Measurements from ENCODE around the gene KRT80.

Gene KRT80

DNA sequence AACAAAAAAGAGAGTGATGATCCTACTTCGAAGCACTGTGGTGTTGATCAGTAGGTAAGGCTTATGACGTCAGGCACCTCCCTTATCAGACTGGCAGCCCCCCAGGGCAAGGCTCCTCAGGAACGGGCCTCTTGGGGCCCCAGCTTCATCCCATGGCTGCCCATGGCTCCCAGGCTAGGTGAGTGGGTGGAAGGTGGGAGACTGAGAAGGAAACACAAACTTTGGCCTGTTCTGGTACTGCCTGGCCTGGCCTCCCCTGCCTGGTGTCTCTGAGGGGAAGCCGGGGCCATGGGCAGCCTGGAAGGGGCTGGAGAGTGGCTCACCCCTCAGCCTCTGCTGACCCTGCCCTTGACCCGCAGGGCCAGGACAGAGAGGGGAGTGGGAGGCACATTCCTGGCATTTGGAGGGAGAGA, 38.9 kb downstream of the KRT80 start:
- no peak overlapping the region for H3K4me3 ChIP-seq (replicated peaks; ENCODE audit: low read depth, low read length)
- TF ChIP-seq, protein P1, sequence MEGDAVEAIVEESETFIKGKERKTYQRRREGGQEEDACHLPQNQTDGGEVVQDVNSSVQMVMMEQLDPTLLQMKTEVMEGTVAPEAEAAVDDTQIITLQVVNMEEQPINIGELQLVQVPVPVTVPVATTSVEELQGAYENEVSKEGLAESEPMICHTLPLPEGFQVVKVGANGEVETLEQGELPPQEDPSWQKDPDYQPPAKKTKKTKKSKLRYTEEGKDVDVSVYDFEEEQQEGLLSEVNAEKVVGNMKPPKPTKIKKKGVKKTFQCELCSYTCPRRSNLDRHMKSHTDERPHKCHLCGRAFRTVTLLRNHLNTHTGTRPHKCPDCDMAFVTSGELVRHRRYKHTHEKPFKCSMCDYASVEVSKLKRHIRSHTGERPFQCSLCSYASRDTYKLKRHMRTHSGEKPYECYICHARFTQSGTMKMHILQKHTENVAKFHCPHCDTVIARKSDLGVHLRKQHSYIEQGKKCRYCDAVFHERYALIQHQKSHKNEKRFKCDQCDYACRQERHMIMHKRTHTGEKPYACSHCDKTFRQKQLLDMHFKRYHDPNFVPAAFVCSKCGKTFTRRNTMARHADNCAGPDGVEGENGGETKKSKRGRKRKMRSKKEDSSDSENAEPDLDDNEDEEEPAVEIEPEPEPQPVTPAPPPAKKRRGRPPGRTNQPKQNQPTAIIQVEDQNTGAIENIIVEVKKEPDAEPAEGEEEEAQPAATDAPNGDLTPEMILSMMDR (IDR thresholded peaks at IDR 0.05; ENCODE audit: low read length, missing control alignments): no peak
- DNase-seq (ENCODE audit: low read depth): no peak

DNA sequence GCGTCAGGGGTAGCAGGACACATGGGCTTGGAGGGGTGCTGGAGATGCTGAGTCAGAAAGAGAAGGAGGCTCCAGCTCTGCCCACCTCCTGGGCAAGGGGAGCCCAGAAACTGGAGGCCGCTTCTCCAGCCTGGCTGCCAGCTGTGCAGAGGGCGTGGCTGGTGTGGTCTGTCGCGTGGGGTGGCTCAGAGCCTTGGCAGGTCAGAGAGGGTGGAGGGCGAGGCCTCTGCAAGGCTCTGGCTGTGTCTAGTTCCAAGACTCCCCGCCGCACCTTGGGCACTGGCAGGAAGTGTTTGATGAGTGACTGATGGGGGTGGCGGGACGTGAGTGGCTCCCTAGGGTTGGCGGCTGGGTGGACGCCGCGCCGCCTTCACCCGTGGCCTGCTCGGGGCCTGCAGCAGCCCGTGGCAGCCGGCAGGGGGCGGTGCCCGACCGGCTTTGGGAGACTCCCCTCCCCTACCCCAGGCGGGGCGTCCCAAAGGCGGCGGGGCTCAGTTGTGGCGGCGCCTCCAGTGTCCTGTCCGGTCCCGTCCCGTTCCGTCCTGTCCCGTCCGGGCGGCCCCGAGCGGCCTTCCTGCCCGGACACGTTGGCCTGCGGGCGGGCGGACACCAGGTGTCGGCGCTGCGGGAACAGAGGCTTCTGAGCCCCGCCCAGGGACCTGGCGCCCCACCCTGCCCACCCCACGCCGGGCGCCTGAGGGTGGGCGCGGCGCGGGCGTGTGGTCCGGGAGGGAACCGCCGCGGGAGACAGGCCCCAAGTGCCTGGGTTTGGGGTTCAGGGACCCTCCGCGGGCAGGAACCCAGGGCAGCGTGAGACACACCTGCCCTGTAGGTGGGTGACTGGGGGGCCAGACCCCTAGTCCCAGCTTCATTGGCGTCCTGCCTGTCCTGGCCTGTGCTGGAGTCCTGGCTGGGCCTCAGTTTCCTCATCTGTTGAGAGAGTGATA, 39.7 kb downstream of the KRT80 start:
- TF ChIP-seq, protein P1 (IDR thresholded peaks at IDR 0.05; ENCODE audit: low read length, missing control alignments): peak; percentile 50
- DNase-seq (ENCODE audit: low read depth): peak; percentile 60
- peak overlapping the region; percentile 34 for H3K4me3 ChIP-seq (replicated peaks; ENCODE audit: low read depth, low read length)

DNA sequence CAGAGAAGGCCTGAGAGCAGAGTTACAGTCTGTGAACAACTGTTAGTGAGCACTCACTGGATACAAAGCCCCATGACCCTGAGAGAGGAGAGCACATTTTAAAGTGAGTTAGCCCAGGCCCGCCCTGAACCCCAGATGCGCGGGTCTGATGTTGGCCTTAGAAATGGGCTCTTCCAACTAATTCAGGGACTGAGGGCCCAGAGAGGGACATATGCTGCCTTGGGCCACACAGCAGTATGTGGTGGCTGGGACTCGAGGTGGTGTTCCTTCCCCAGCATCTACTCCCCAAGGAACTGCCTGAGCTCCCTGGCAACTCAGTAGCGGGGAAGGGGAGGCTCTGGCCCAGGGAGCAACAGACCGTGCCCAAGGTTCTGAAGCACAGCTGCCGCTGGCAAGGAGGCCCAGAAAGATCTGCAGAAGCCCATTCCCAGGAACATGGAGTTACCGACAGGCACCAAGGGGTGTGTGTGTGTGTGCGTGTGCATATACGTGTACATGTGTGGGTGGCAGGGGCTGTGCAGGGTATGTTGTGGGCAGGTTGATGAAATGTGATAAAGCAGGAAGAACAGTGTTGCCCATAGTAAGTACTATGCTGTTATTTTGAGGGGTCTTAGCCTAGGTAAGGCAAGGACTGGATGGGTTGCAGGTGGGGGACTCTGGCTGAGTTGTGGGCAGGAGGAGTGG, 40.5 kb downstream of the KRT80 start:
- H3K4me3 ChIP-seq (replicated peaks; ENCODE audit: low read depth, low read length): no peak overlapping the region
- DNase-seq (ENCODE audit: low read depth): no peak
- TF ChIP-seq, protein P1 (IDR thresholded peaks at IDR 0.05; ENCODE audit: low read length, missing control alignments): no peak

DNA sequence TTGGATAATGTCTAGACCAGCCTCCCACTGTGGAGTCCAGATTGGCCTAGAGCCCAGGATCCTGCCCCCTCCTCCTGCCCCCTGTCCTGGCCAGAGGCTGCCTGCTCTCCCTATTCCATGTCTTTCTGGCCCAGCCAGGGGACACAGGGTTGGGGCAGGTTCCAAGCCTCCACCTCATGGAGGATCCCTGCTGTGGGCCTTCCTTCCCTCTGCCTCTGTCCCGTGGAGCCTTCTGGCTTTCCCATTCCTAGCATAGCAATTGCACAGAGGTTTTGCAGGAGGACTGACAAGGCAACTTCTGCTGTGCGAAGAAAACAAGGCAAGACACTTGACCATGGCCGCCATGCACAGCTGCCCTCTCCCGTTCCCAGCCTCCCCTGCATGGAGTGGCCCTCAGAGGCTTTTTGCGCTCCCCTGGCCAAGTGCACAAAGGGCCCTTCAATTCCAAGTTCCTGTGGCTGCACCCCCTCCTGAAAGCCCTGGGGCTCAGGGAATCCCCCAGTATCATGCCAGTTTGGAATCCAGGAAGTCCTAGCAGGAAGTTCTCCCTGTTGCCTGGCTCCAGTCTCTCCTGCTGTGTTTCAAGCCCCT, 42.1 kb downstream of the KRT80 start:
- DNase-seq (ENCODE audit: low read depth): no peak
- TF ChIP-seq, protein P1 (IDR thresholded peaks at IDR 0.05; ENCODE audit: low read length, missing control alignments): no peak
- no peak overlapping the region for H3K4me3 ChIP-seq (replicated peaks; ENCODE audit: low read depth, low read length)

DNA sequence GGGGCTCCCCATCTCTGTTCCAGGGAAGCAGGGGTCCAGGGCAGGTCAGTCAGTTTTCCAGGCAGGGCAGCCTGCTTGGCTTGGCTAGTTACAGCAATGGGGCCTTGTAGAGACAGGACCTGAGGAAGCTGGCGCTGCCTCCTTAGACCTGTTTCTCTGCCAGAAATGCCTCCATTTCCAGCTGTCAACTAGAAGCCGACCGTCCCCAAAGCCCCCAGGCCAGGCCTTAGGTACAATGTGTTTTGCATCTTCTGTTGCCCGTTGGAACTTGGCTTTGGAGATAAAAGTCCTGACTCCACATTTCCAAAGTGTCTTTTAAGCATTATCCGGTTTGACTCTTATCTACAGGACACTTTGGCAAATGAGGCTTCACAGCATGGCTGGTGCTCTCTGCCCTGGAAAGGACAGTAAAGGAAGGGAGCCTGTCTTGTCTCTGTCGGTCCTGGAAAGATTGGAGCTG, 42.6 kb downstream of the KRT80 start:
- TF ChIP-seq, protein P1 (IDR thresholded peaks at IDR 0.05; ENCODE audit: low read length, missing control alignments): no peak
- no peak for DNase-seq (ENCODE audit: low read depth)
- H3K4me3 ChIP-seq (replicated peaks; ENCODE audit: low read depth, low read length): no peak overlapping the region

DNA sequence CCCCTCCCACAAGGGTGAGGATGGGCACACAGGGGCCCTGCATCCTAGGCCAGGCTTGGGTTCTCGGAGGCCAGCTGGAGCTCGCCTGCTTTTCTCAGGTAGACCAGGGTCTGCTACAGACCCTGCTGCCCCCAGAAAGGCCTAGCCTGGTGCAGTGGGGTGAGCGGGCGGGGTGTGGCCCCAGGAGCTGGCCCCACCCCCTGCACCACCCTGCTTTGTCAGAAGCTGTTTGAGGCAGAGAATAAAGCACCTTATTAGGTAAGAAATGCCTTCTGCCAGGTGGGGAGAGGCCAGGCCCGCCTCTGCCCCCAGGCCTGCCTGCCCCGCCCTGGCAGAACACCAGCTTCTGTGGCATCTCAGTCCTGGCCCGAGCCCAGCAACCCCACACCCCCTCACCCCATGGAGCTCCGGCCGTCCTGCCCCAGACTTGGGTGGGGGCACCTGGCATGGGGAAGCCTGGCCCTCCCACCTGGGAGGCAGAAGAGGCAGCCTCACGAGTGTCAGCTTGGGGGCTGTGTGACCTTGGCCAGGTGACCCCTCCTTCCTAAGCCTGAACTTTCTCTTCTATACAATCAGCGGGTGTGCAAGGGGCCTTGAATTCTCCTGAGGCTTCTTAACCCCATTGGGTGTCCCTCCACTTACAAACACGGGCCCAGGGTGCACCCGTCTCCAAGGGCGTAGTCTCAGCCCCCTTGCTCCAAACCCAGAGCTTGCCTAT, 43.2 kb downstream of the KRT80 start:
- DNase-seq (ENCODE audit: low read depth): no peak
- TF ChIP-seq, protein P1 (IDR thresholded peaks at IDR 0.05; ENCODE audit: low read length, missing control alignments): no peak
- H3K4me3 ChIP-seq (replicated peaks; ENCODE audit: low read depth, low read length): no peak overlapping the region
